ENCODE data around the gene RFTN1.

RFTN1 gene

GRCh38 chr3:16295298-16295890, 218.1 kb downstream of the RFTN1 start:
- DNase-seq = no peak

GRCh38 chr3:16294844-16295243, 218.7 kb downstream of the RFTN1 start:
- no peak for DNase-seq

- no peak for DNase-seq
Measured at GRCh38 chr3:16290827-16291196, 222.7 kb downstream of the RFTN1 start.

GRCh38 chr3:16290007-16290826, 223.3 kb downstream of the RFTN1 start:
- DNase-seq = no peak

- no peak for DNase-seq
Measured at GRCh38 chr3:16289144-16289889, 224.2 kb downstream of the RFTN1 start.

- no peak for DNase-seq
Measured at GRCh38 chr3:16288664-16289063, 224.8 kb downstream of the RFTN1 start.

GRCh38 chr3:16286751-16287543, 226.6 kb downstream of the RFTN1 start:
- DNase-seq = no peak

- DNase-seq = no peak
Measured at GRCh38 chr3:16286161-16286560, 227.3 kb downstream of the RFTN1 start.

- DNase-seq = no peak
Measured at GRCh38 chr3:16284633-16285032, 228.9 kb downstream of the RFTN1 start.

GRCh38 chr3:16280671-16281070, 232.8 kb downstream of the RFTN1 start:
- DNase-seq = no peak

- no peak for DNase-seq
Measured at GRCh38 chr3:16279010-16279801, 234.3 kb downstream of the RFTN1 start.

- no peak for DNase-seq
Measured at GRCh38 chr3:16277471-16277870, 236.0 kb downstream of the RFTN1 start.

- no peak for DNase-seq
Measured at GRCh38 chr3:16273867-16274266, 239.6 kb downstream of the RFTN1 start.

GRCh38 chr3:16272588-16272987, 240.9 kb downstream of the RFTN1 start:
- DNase-seq = no peak

- DNase-seq = no peak
Measured at GRCh38 chr3:16270855-16271254, 242.6 kb downstream of the RFTN1 start.

- peak; percentile 35 for DNase-seq
Measured at GRCh38 chr3:16266714-16267113, 246.8 kb downstream of the RFTN1 start.
